K562 (cell line): Measurements from ENCODE around the gene SULT2B1. TPM values are rescaled to one million over a fixed set of nuclear protein-coding genes. Genes with fewer than 3 reads are reported as not detected.

Source experiments
- EHMT2 ChIP-seq: fragments of 450-650 bp; IDR thresholded peaks from 2 replicates; pipeline ENCODE4 v1.6.1; 2018; ENCODE audit warnings: antibody characterized with exemption
- FOXA3 ChIP-seq, 2 experiments: fragments of 450-650 bp in 1 of 2; sonication (generic) in 1 of 2; formaldehyde crosslinking; IDR thresholded peaks in 1 of 2; conservative IDR thresholded peaks in 1 of 2; 2 replicates each; pipeline versions ENCODE4 v1.4.0 to v1.8.0; 2020 to 2022; ENCODE audit warnings: mild to moderate bottlenecking in 2 of 2, missing genetic modification reagents in 1 of 2
- FOXM1 ChIP-seq, 2 experiments: fragments of 450-650 bp in 1 of 2; sonication (generic) in 1 of 2; formaldehyde crosslinking in 1 of 2; IDR thresholded peaks; 2 replicates each; pipeline versions ENCODE4 v1.6.1 to v1.9.0; 2017 to 2022; ENCODE audit warnings: low read depth in 2 of 2, mild to moderate bottlenecking in 2 of 2, missing genetic modification reagents in 1 of 2, moderate library complexity in 1 of 2
- KAT2B ChIP-seq: IDR thresholded peaks from one replicate; pipeline ENCODE4 v1.6.1; 2012; ENCODE audit warnings: low read depth, mild to moderate bottlenecking, control low read depth, inconsistent platforms, low read length, moderate library complexity
- NKRF ChIP-seq: fragments of 450-650 bp; IDR thresholded peaks from 2 replicates; pipeline ENCODE4 v1.6.1; 2016; ENCODE audit warnings: borderline replicate concordance
- PHB2 ChIP-seq: fragments of 450-650 bp; IDR thresholded peaks from 2 replicates; pipeline ENCODE4 v1.6.1; 2017; ENCODE audit warnings: low read depth
- SMARCA4 ChIP-seq: fragments of 450-650 bp; IDR thresholded peaks from 2 replicates; pipeline ENCODE4 v1.6.1; 2016
- TFE3 ChIP-seq: fragments of 450-650 bp; formaldehyde crosslinking; IDR thresholded peaks from 2 replicates; pipeline ENCODE4 v1.4.0; 2020; ENCODE audit warnings: mild to moderate bottlenecking, mixed read lengths
- TOE1 ChIP-seq, 2 experiments: fragments of 450-650 bp in 1 of 2; sonication (generic) in 1 of 2; formaldehyde crosslinking in 1 of 2; IDR thresholded peaks; 2 replicates each; pipeline versions ENCODE4 v1.7.1 to v1.8.0; 2016 to 2022; ENCODE audit warnings: borderline replicate concordance in 2 of 2, mild to moderate bottlenecking in 2 of 2, antibody characterized with exemption in 1 of 2, inconsistent platforms in 1 of 2, low read depth in 1 of 2, missing genetic modification reagents in 1 of 2, moderate library complexity in 1 of 2
- U2AF1 ChIP-seq: fragments of 200-400 bp; formaldehyde crosslinking; optimal IDR thresholded peaks from 2 replicates; pipeline ENCODE3; 2017; ENCODE audit warnings: mild to moderate bottlenecking, low read depth, low read length, moderate library complexity
- ZNF318 ChIP-seq, 2 experiments: fragments of 450-650 bp; IDR thresholded peaks; 2 replicates each; pipeline ENCODE4 v1.6.1; 2016; ENCODE audit warnings: mild to moderate bottlenecking in 2 of 2, borderline replicate concordance in 1 of 2, low read depth in 1 of 2, moderate library complexity in 1 of 2
- polyA plus RNA-seq, 8 experiments: library from polyadenylated mRNA; depleted of rRNA in 4 of 8; stranded (reverse) in 5 of 8; unstranded in 3 of 8; fragments of >200 nt; fragmentation: Nextera tagmentation in 2 of 8; fragmentation: Illumina TruSeq in 1 of 8; extraction: Ambion mirVana in 2 of 8; extraction: Trizol in 1 of 8; gene quantifications; 2 replicates each; pipeline versions ENCODE4 v1.2.1 to v1.2.3, GENCODE V29; 2011 to 2014; ENCODE audit warnings: inconsistent platforms in 1 of 8, missing spikeins in 1 of 8
- total RNA-seq, 7 experiments: library from RNA; depleted of rRNA in 6 of 7; stranded (reverse); fragments of >200 nt in 6 of 7; fragmentation: Illumina TruSeq in 2 of 7; extraction: Trizol in 2 of 7; gene quantifications; 2 replicates each; pipeline versions ENCODE4 v1.2.1 to v1.2.3, GENCODE V29; 2011 to 2021; ENCODE audit warnings: low replicate concordance in 1 of 7

Gene SULT2B1
- total and polyA plus RNA-seq, 9 of the 15 experiments (the other 6 are each of a cell fraction or from before 2014, with no cell fraction given): 0.09 to 0.62 (median 0.22) TPM; not detected in 2

GRCh38 chr19:48633148-48634035 is 81.4 kb downstream of the SULT2B1 start (continued):
- peak in 1 of 2 experiments; percentile 51; a peak in 1 of 4 replicates for TF ChIP-seq ZNF318 (IDR thresholded peaks at IDR 0.05; ENCODE audit: borderline replicate concordance in 1 of 2, low read depth in 1 of 2)
- no peak for TF ChIP-seq KAT2B
- no peak for TF ChIP-seq FOXA3 (CRISPR knock-in tag; conservative IDR thresholded peaks at IDR 0.05 in 1 of 2, IDR thresholded peaks at IDR 0.05 in 1 of 2)
- no peak for TF ChIP-seq TOE1 (IDR thresholded peaks at IDR 0.05; ENCODE audit: borderline replicate concordance)
- no peak for TF ChIP-seq TOE1 (CRISPR knock-in tag; IDR thresholded peaks at IDR 0.05; ENCODE audit: borderline replicate concordance, low read depth)
- TF ChIP-seq EHMT2: no peak
- peak; percentile 15; the same call in 1 of the 2 replicates for TF ChIP-seq NKRF
- TF ChIP-seq TFE3 (CRISPR knock-in tag): no peak
- TF ChIP-seq FOXM1 (IDR thresholded peaks at IDR 0.05; ENCODE audit: low read depth): no peak
- TF ChIP-seq FOXM1 (CRISPR knock-in tag; IDR thresholded peaks at IDR 0.05; ENCODE audit: low read depth): no peak
- no peak for TF ChIP-seq PHB2
- TF ChIP-seq U2AF1: no peak
- no peak; the same call in 1 of the 2 replicates for TF ChIP-seq SMARCA4
